ENCODE measurements around the gene TBC1D3B.

- TF ChIP-seq POLR2AphosphoS5 (IDR thresholded peaks at IDR 0.05; ENCODE audit: insufficient read depth in 1 of 2, low read depth in 1 of 2) (no peak), POLR2A (IDR thresholded peaks at IDR 0.05) (no peak), CTCF (IDR thresholded peaks at IDR 0.05) (no peak)
Observed at GRCh38 chr17:36212272-36212605, 35.8 kb upstream of the TBC1D3B start.

Data from vagina (tissue), 2 donors.